Cardiac muscle cell (in vitro differentiated cells and primary cell): ENCODE results near the gene STK11IP. TPM values are rescaled to one million over a fixed set of nuclear protein-coding genes. Genes with fewer than 3 reads are reported as not detected.

ENCODE experiments used
- DNase-seq, 2 donors: peaks; one replicate each; pipeline versions ENCODE4 v3.0.0 to v3.0.0-alpha.2; 2010 to 2017; ENCODE audit warnings: low read depth in 1 of 2, low spot score in 1 of 2
- H3K27ac ChIP-seq: fragments of 200-600 bp; sonication (generic); 2 replicates; pipeline ENCODE4 v1.5.1; 2016
- H3K27me3 ChIP-seq: fragments of 200-600 bp; sonication (generic); 2 replicates; pipeline ENCODE4 v1.6.0; 2016; ENCODE audit warnings: control low read depth
- H3K36me3 ChIP-seq: fragments of 200-600 bp; sonication (generic); 2 replicates; pipeline ENCODE4 v1.5.1; 2016; ENCODE audit warnings: control low read depth
- H3K4me1 ChIP-seq: fragments of 200-600 bp; sonication (generic); 2 replicates; pipeline ENCODE4 v1.8.1; 2017; ENCODE audit warnings: low read depth, mild to moderate bottlenecking, mixed run types
- H3K4me3 ChIP-seq: fragments of 200-600 bp; sonication (generic); 2 replicates; pipeline ENCODE4 v1.5.1; 2016; ENCODE audit warnings: mild to moderate bottlenecking
- H3K9me3 ChIP-seq: fragments of 200-600 bp; sonication (generic); 2 replicates; pipeline ENCODE4 v1.5.1; 2017; ENCODE audit warnings: low read depth, mild to moderate bottlenecking, control low read depth
- polyA plus RNA-seq: library from polyadenylated mRNA; unstranded; fragments of >200 nt; fragmentation: Nextera tagmentation; extraction: Ambion mirVana; gene quantifications from 2 replicates; pipeline ENCODE4 v1.2.1, GENCODE V29; 2016
- total RNA-seq: library from RNA; depleted of rRNA; stranded (reverse); fragments of >200 nt; gene quantifications from 2 replicates; pipeline ENCODE4 v1.2.3, GENCODE V29; 2016
- TF ChIP-seq, protein P1 (sequence below): IDR thresholded peaks from 2 replicates; pipeline ENCODE4 v1.5.1; 2012; ENCODE audit warnings: low read depth, mild to moderate bottlenecking, low read length

The STK11IP gene
- total and polyA plus RNA-seq, 2 experiments from 2014 or later = 22.4 to 24.4 TPM

DNA sequence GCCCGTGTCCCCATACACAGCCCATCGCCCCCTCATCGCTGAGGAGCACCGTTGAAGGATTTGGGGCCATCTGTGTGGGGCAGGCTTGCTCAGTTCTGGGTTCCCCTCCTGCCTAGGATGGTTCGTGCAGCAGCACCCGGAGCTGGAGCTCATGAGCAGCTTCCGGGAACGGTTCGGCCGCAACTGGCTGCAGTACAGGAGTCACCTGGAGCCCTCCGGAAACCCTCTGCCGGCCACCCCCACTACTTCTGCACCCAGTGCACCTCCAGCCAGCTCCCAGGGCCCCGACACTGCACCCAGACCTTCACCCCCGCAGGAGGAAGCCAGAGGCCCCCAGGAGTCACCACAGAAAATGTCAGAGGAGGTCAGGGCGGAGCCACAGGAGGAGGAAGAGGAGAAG lies 10.3 kb downstream of the STK11IP start:
- H3K27ac ChIP-seq = no peak overlapping the region
- H3K4me1 ChIP-seq = peaks cover 6% of the 10 kb centered on the region
- no peak for DNase-seq
- no peaks in the 10 kb centered on the region for H3K36me3 ChIP-seq
- no peak overlapping the region for H3K4me3 ChIP-seq
- no peaks in the 10 kb centered on the region for H3K9me3 ChIP-seq
- TF ChIP-seq, protein P1, sequence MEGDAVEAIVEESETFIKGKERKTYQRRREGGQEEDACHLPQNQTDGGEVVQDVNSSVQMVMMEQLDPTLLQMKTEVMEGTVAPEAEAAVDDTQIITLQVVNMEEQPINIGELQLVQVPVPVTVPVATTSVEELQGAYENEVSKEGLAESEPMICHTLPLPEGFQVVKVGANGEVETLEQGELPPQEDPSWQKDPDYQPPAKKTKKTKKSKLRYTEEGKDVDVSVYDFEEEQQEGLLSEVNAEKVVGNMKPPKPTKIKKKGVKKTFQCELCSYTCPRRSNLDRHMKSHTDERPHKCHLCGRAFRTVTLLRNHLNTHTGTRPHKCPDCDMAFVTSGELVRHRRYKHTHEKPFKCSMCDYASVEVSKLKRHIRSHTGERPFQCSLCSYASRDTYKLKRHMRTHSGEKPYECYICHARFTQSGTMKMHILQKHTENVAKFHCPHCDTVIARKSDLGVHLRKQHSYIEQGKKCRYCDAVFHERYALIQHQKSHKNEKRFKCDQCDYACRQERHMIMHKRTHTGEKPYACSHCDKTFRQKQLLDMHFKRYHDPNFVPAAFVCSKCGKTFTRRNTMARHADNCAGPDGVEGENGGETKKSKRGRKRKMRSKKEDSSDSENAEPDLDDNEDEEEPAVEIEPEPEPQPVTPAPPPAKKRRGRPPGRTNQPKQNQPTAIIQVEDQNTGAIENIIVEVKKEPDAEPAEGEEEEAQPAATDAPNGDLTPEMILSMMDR = no peak
- no peaks in the 10 kb centered on the region for H3K27me3 ChIP-seq

DNA sequence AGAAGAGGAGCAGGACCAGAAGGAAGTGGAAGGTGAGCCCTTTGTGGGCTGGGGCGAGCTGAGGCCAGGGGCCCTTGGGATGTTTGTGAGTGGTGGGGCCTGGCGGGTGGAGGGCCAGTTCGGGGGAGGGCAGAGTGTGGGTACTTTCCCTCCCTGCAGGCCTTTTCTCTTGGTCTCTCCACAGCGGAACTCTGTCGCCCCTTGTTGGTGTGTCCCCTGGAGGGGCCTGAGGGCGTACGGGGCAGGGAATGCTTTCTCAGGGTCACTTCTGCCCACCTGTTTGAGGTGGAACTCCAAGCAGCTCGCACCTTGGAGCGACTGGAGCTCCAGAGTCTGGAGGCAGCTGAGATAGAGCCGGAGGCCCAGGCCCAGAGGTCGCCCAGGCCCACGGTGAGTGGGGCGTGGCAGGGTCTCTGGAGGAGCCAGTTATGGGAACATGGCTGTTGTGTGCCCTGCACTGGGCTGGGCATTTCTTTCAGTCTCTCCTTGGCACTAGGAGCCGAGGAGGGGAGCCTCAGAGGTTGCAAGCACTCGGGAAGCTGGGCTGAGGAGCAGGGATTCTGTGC lies 10.8 kb downstream of the STK11IP start:
- H3K27ac ChIP-seq = no peak overlapping the region
- no peaks in the 10 kb centered on the region for H3K9me3 ChIP-seq
- no peaks in the 10 kb centered on the region for H3K36me3 ChIP-seq
- TF ChIP-seq, protein P1 = no peak
- H3K27me3 ChIP-seq = no peaks in the 10 kb centered on the region
- H3K4me1 ChIP-seq = peaks cover 6% of the 10 kb centered on the region
- DNase-seq = no peak
- no peak overlapping the region for H3K4me3 ChIP-seq

DNA sequence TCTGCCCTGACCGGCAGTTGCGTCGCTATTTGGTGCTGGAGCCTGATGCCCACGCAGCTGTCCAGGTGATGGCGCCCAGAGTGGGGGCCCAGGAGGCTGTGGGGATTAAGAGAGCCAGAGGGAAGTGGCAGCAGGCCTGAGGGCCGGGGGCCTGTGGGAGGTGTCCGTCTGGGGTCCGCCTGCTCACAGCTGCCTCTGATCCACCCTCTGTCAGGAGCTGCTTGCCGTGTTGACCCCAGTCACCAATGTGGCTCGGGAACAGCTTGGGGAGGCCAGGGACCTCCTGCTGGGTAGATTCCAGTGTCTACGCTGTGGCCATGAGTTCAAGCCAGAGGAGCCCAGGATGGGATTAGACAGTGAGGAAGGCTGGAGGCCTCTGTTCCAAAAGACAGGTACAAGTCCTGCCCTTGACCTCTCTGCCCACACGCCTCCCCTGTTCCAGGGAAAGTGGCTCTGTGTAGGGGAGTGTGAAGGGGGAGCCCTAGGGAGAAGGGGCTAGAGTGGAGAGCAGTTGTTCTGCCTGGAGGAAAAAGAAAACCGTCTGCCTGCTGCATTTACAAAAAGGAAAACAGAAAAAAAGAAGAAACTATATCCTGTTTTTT lies 11.6 kb downstream of the STK11IP start:
- Histone ChIP-seq H3K9me3 (no peaks in the 10 kb centered on the region), H3K4me3 (no peak overlapping the region), H3K36me3 (no peaks in the 10 kb centered on the region), H3K4me1 (peaks cover 6% of the 10 kb centered on the region), H3K27ac (no peak overlapping the region), H3K27me3 (no peaks in the 10 kb centered on the region)
- TF ChIP-seq, protein P1 = no peak
- no peak for DNase-seq

DNA sequence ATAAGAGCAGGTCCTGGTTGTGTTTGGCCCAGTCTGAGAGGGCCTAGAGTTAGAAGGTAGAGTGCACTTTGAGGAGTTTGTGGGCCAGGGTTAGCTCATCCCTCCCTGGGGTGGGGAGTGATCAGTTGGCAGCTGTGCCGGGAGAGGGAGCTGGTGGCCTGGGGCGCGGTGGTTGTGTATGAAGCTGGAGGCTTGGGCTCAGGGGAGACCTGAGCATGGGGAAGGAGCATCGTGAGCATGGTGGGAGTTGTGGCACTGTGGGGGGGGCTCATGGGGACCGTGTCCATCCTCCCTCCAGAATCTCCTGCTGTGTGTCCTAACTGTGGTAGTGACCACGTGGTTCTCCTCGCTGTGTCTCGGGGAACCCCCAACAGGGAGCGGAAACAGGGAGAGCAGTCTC lies 13.6 kb downstream of the STK11IP start:
- Histone ChIP-seq H3K27me3 (no peaks in the 10 kb centered on the region), H3K4me1 (peaks cover 6% of the 10 kb centered on the region)

DNA sequence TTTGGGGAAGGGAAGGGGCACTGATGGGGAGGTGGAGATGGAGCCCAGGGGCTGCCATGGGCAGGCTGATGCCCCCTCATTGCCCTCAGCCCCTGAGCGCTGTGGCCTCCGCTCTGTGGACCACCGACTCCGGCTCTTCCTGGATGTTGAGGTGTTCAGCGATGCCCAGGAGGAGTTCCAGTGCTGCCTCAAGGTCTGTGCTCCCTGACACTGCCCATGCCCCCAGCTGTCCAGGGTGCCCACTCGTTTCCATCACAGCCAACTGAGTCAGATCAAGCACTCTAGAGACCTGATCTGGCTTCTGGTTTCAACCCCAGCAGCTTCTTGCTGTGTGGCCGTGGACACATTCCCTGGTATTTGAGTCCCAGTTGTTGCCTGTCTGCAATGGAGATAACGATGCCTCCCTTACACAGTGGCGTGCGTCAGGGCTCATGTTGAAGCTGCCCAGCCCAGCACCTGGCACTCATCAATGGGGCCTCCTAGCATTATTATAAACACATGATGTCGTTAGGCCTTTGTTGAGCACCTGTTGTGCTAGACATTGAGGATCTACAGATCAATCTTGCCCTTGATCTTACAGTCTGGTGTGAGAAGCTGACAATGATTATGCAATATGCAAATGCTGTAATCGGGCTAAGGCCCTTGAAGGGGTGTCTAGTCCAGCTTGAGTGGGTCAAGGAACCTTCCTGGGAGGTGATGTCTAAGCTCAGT lies 14.4 kb downstream of the STK11IP start:
- Histone ChIP-seq H3K27me3 (no peaks in the 10 kb centered on the region), H3K4me1 (peaks cover 6% of the 10 kb centered on the region), H3K9me3 (no peaks in the 10 kb centered on the region), H3K36me3 (no peaks in the 10 kb centered on the region), H3K27ac (no peak overlapping the region), H3K4me3 (no peak overlapping the region)
- TF ChIP-seq, protein P1 = no peak
- no peak for DNase-seq

More for the DNA sequence above, 13.6 kb downstream of the STK11IP start:
- Histone ChIP-seq H3K4me3 (no peak overlapping the region), H3K36me3 (no peaks in the 10 kb centered on the region), H3K9me3 (no peaks in the 10 kb centered on the region), H3K27ac (no peak overlapping the region)
- TF ChIP-seq, protein P1 = no peak
- no peak for DNase-seq
